Common myeloid progenitor, CD34-positive (primary cell): ENCODE data around the gene FGF22.
"Not testable (repeated sequence)": the region's sequence is repeated elsewhere in the genome, so short reads cannot be mapped to it uniquely, and the experiment has no call there.

Source experiments
- CTCF ChIA-PET: fragments of 350-600 bp; sonication (Branson Sonifier 250); formaldehyde crosslinking; loops from one replicate; lab custom pipeline; 2021; ENCODE audit warnings: antibody characterized with exemption; lab: Charles Lee
- POLR2A ChIA-PET: fragments of 350-600 bp; sonication (Branson Sonifier 250); formaldehyde crosslinking; loops from one replicate; lab custom pipeline; 2021; ENCODE audit warnings: antibody characterized with exemption; lab: Charles Lee
- DNase-seq, 3 donors: peaks; one replicate each; pipeline versions ENCODE4 v3.0.0 to v3.0.0-alpha.2; 2013
- H3K27ac ChIP-seq, 2 experiments: 1 replicate in 1 of 2; 2 replicates in 1 of 2; pipeline ENCODE4 v1.7.0; 2013; ENCODE audit warnings: inconsistent platforms in 2 of 2, low read length in 2 of 2, mild to moderate bottlenecking in 2 of 2, low read depth in 1 of 2, moderate library complexity in 1 of 2; ENCODE audit not compliant: severe bottlenecking in 2 of 2, insufficient read depth in 1 of 2, poor library complexity in 1 of 2
- H3K27me3 ChIP-seq, 5 experiments: replicated peaks in 2 of 5; 1 replicate in 3 of 5; 2 replicates in 2 of 5; pipeline versions ENCODE4 v1.6.1 to v1.7.0; 2013; ENCODE audit warnings: low read length in 4 of 5, mild to moderate bottlenecking in 2 of 5, moderate library complexity in 2 of 5, inconsistent platforms in 1 of 5; ENCODE audit not compliant: insufficient read depth in 5 of 5, control insufficient read depth in 4 of 5
- H3K36me3 ChIP-seq, 4 experiments: 1 replicate in 2 of 4; 2 replicates in 2 of 4; pipeline versions ENCODE4 v1.6.1 to v1.7.0; 2013; ENCODE audit warnings: low read length in 3 of 4, control low read depth in 1 of 4, mild to moderate bottlenecking in 1 of 4; ENCODE audit not compliant: control insufficient read depth in 4 of 4, insufficient read depth in 4 of 4
- H3K4me1 ChIP-seq, 4 experiments: 1 replicate in 3 of 4; 2 replicates in 1 of 4; pipeline versions ENCODE4 v1.6.1 to v1.7.1; 2013; ENCODE audit warnings: low read length in 3 of 4, mild to moderate bottlenecking in 3 of 4, control low read depth in 1 of 4, inconsistent platforms in 1 of 4, moderate library complexity in 1 of 4; ENCODE audit not compliant: control insufficient read depth in 4 of 4, insufficient read depth in 4 of 4; ENCODE audit errors: control extremely low read depth in 1 of 4
- H3K4me3 ChIP-seq, 7 experiments: 1 replicate in 4 of 7; 2 replicates in 3 of 7; pipeline versions ENCODE4 v1.5.1 to v1.7.0; 2013; ENCODE audit warnings: mild to moderate bottlenecking in 7 of 7, low read length in 6 of 7, moderate library complexity in 6 of 7, inconsistent platforms in 2 of 7, low read depth in 2 of 7, control low read depth in 1 of 7; ENCODE audit not compliant: insufficient read depth in 4 of 7, control insufficient read depth in 1 of 7; ENCODE audit errors: extremely low read depth in 1 of 7
- H3K9me3 ChIP-seq, 5 experiments: 1 replicate in 4 of 5; 2 replicates in 1 of 5; pipeline versions ENCODE4 v1.6.1 to v1.7.1; 2013; ENCODE audit warnings: low read length in 4 of 5, mild to moderate bottlenecking in 2 of 5, inconsistent platforms in 1 of 5, low read depth in 1 of 5, moderate library complexity in 1 of 5; ENCODE audit not compliant: control insufficient read depth in 4 of 5, insufficient read depth in 2 of 5; ENCODE audit errors: control extremely low read depth in 1 of 5
- WGBS: methylation state at CpG from one replicate; pipeline ENCODE4 v1.1.5; 2013; ENCODE audit not compliant: insufficient coverage; 5-methylcytosine and 5-hydroxymethylcytosine counted together

Gene FGF22

DNA sequence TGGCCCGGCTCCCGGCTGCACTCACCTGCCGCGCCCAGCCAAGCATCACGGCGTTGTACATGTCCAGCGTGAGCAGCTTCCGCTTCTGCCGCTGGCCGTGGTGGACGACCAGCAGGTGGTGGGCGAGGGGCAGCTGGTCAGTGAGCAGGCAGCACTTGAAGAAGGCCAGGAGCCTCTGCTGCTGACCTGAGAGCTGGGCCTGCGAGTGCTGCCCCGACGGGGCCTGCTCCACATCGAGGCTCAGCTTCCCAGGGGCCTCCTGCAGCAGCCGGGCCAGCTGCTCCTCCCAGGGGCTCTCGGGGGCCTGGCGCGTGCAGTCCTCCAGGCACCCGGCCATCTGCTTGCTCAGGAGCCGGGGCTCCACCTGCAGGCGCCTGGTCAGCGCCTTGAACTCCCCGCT lies 10.2 kb upstream of the FGF22 start:
- Histone ChIP-seq H3K4me1 (peaks cover 0 to 22% (median 21%) of the 10 kb centered on the region in 4 experiments), H3K36me3 (peaks cover 3 to 31% (median 15%) of the 10 kb centered on the region in 4 experiments)
- H3K4me3 ChIP-seq, H3K27ac ChIP-seq, DNase-seq, POLR2A ChIA-PET, H3K9me3 ChIP-seq, H3K27me3 ChIP-seq: not testable (repeated sequence)
- CTCF ChIA-PET = interaction anchor here (1.2 kb wide), 1 partner anchor 21 kb away, joined by 3 read pairs; no protein-coding TSS in a partner anchor
- 92% methylated on average over 15 of the region's 25 CpGs for WGBS

DNA sequence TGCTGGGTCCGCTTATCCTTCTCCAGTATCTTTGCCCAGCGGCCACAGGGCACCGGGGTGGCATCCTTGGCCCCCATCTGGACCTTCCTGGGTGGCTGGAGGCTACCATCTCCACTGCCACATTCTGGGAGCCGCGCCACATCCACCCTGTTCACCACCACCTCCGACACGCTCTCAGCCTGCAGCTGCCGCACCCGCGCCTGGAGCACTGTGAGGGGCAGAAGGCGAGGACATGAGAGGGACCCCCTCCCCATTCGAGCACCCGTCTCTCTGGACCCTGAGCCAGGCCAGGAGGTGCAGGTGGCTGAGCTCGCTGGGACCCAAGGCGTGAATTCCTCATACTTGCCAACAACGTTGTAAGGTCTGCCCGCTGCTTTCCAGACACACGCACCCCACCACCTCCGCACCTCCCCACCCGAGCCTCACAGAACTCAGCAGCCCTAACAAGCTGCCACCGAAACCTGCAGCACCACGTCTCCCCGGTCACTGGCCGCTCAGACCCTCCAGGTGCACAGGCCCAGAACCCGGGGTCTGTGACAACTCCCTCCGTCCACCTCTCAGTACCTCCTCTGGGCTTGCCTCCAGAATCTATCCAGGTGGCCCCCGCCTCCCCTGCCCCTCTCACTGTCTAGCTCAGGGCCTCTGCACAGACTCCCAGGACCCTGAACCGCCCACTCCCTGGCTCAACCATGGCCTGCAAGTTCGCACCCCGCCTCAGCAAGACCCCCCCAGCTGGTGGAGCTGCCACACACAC lies 9.5 kb upstream of the FGF22 start:
- POLR2A ChIA-PET = no interaction called here
- H3K4me1 ChIP-seq = peaks cover 0 to 22% (median 21%) of the 10 kb centered on the region in 4 experiments
- 95% methylated on average over 23 of the region's 30 CpGs for WGBS
- no peak overlapping the region for H3K4me3 ChIP-seq
- H3K36me3 ChIP-seq = peaks cover 3 to 25% (median 14%) of the 10 kb centered on the region in 4 experiments
- no peak overlapping the region for H3K27ac ChIP-seq
- H3K27me3 ChIP-seq = no peaks in the 10 kb centered on the region
- no peak for DNase-seq
- CTCF ChIA-PET = interaction anchor here (1.9 kb wide), 1 partner anchor 21 kb away, joined by 6 read pairs; no protein-coding TSS in a partner anchor
- no peaks in the 10 kb centered on the region for H3K9me3 ChIP-seq

GRCh38 chr19:632579-633067 lies 7.1 kb upstream of the FGF22 start:
- Histone ChIP-seq H3K36me3 (peaks cover 3 to 20% (median 12%) of the 10 kb centered on the region in 4 experiments), H3K9me3 (no peaks in the 10 kb centered on the region), H3K27me3 (peaks cover 0 to 6% (median 2%) of the 10 kb centered on the region in 5 experiments), H3K4me1 (peaks cover 0 to 22% (median 21%) of the 10 kb centered on the region in 4 experiments), H3K27ac (peak overlapping the region in 1 of 2 experiments; percentile 79), H3K4me3 (peak overlapping the region; percentile 71 to 92 (median 84))
- ChIA-PET CTCF (no interaction called here), POLR2A (no interaction called here)
- 3% methylated on average over 29 of the region's 35 CpGs for WGBS
- DNase-seq = peak in 2 of 3 donors; percentile 33 to 35

DNA sequence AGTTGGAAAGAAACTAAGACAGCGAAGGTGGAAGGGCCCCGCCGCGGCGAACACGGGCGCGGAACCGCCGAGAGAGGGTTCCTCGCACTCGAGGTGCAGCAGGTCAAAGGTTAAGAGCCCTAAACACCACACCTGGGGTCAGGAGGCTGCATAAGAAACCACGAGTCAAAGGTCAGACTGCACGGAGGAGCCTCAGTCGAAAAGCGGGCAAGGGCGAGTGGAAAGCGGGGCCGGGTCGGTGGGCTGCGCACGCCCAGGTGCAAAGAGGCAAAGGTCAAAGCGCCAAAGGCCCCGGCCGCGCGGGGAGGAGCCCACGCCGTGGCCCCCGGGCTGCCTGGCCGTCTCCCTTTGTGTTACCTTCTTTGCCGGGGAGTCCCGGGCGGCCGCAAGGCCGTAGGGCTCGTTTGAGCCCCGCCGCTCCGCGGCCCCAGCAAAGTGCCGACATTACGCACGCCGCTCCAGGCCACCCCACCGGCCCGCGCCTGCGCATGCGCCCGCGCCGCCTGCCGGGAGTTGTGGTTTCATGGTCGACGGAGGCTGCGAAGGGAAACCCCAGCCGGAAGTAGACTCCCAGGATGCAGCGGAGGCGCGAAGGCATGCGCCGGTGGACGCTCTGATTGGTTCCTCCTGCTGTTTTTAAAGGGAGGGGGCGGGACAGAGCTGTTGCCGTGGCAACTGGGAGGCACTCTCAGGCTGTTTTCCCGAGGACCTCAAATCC lies 6.5 kb upstream of the FGF22 start, which contains the start of gene POLRMT:
Gene POLRMT (minus strand): TSS at position 470 of the 718 bp plus-strand sequence. CDS start 25 bp downstream, at position 445.
- H3K27me3 ChIP-seq = peaks cover 0 to 10% (median 2%) of the 10 kb centered on the region in 5 experiments
- H3K9me3 ChIP-seq = no peaks in the 10 kb centered on the region
- peak within 1 kb of the TSS; percentile 46 to 79 for H3K27ac ChIP-seq
- under 1% methylated on average over 66 of the region's 67 CpGs for WGBS
- peak within 1 kb of the TSS; percentile 71 to 92 (median 84) for H3K4me3 ChIP-seq
- peak; percentile 98 to 99 (median 98) for DNase-seq
- H3K4me1 ChIP-seq = peaks cover 0 to 22% (median 21%) of the 10 kb centered on the region in 4 experiments
- peaks cover under 1 to 16% (median 10%) of the 10 kb centered on the region in 4 experiments for H3K36me3 ChIP-seq
- ChIA-PET CTCF (interaction anchor here (1.2 kb wide), 1 partner anchor 231 kb away, joined by 3 read pairs; no protein-coding TSS in a partner anchor), POLR2A (no interaction called here)

- WGBS = 38% methylated on average over 20 of the region's 32 CpGs
- DNase-seq = no peak
- H3K9me3 ChIP-seq = no peaks in the 10 kb centered on the region
- peaks cover 0 to 18% (median 3%) of the 10 kb centered on the region in 5 experiments for H3K27me3 ChIP-seq
- ChIA-PET POLR2A (no interaction called here), CTCF (interaction anchor here (1.2 kb wide), 1 partner anchor 230 kb away, joined by 3 read pairs; no protein-coding TSS in a partner anchor)
- H3K4me1 ChIP-seq = peaks cover 0 to 28% (median 25%) of the 10 kb centered on the region in 4 experiments
- H3K4me3 ChIP-seq = peak overlapping the region; percentile 50 to 92 (median 84)
- peaks cover 0 to 11% (median 6%) of the 10 kb centered on the region in 4 experiments for H3K36me3 ChIP-seq
- peak overlapping the region; percentile 46 to 79 for H3K27ac ChIP-seq
These were observed 5.7 kb upstream of the FGF22 start for GRCh38 chr19:633786-634639.

GRCh38 chr19:634975-635652 lies 4.6 kb upstream of the FGF22 start:
- DNase-seq = no peak
- Histone ChIP-seq H3K4me3 (no peak overlapping the region), H3K27me3 (peaks cover 0 to 20% (median 3%) of the 10 kb centered on the region in 5 experiments), H3K27ac (no peak overlapping the region), H3K4me1 (peaks cover 0 to 33% (median 30%) of the 10 kb centered on the region in 4 experiments), H3K9me3 (no peaks in the 10 kb centered on the region), H3K36me3 (peaks cover 0 to 6% (median 2%) of the 10 kb centered on the region in 4 experiments)
- CTCF ChIA-PET = interaction anchor here (0.7 kb wide), 1 partner anchor 10 kb away, joined by 4 read pairs; no protein-coding TSS in a partner anchor
- WGBS = 91% methylated on average over 15 of the region's 16 CpGs
- POLR2A ChIA-PET = no interaction called here
